Ramos (cell line): ENCODE data around the gene KDM5C.

Source experiments
- in situ Hi-C: fragments of 300-500 bp; cut with MboI; formaldehyde crosslinking; loops from one replicate; pipeline ENCODE4 v1.14.3; 2022; ENCODE audit warnings: low sequenced_read_pairs; ENCODE audit not compliant: unreplicated experiment

The KDM5C gene

GRCh38 chrX:53224860-53225797 lies at the start of gene KDM5C:
TSS of gene KDM5C (minus strand) at chrX:53225207. CDS start at chrX:53224889, 318 bp downstream.
- in situ Hi-C loops = no loop called here

DNA sequence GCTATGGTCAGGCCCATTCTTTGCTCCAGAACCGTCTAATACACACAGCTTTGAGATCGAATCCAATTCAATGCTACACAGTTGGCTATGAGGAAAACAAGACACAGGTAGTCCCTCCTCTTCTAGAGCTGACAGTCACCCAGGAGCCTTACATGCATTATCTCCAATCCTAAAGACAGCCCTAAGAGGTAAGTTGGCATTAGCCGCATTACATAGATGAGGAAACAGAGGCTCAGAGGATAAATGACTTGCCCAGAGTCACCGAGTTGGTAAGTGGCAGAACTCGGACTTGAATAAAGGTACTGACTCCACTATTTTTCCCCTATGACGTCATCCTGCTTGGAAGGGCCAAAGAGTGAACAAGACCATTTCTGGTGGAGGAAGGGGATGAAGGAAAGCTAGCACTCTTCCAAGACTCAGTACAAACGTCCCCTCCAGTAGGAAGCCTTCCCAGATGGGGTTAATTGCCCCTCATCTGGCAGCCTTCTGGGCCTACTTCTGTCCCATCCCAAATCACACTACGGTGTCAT lies 47.9 kb upstream of the KDM5C start:
- in situ Hi-C loops = no loop called here

- in situ Hi-C loops = no loop called here
Measured at GRCh38 chrX:53269536-53270107, 44.6 kb upstream of the KDM5C start.

GRCh38 chrX:53268173-53268572 lies 43.2 kb upstream of the KDM5C start:
- in situ Hi-C loops = no loop called here

- in situ Hi-C loops = no loop called here
Measured at GRCh38 chrX:53266914-53267313, 41.9 kb upstream of the KDM5C start.

- in situ Hi-C loops = no loop called here
Measured at GRCh38 chrX:53265771-53266574, 41.0 kb upstream of the KDM5C start.

GRCh38 chrX:53263597-53264094 lies 38.6 kb upstream of the KDM5C start:
- in situ Hi-C loops = no loop called here

GRCh38 chrX:53262918-53263394 lies 37.9 kb upstream of the KDM5C start:
- in situ Hi-C loops = no loop called here

DNA sequence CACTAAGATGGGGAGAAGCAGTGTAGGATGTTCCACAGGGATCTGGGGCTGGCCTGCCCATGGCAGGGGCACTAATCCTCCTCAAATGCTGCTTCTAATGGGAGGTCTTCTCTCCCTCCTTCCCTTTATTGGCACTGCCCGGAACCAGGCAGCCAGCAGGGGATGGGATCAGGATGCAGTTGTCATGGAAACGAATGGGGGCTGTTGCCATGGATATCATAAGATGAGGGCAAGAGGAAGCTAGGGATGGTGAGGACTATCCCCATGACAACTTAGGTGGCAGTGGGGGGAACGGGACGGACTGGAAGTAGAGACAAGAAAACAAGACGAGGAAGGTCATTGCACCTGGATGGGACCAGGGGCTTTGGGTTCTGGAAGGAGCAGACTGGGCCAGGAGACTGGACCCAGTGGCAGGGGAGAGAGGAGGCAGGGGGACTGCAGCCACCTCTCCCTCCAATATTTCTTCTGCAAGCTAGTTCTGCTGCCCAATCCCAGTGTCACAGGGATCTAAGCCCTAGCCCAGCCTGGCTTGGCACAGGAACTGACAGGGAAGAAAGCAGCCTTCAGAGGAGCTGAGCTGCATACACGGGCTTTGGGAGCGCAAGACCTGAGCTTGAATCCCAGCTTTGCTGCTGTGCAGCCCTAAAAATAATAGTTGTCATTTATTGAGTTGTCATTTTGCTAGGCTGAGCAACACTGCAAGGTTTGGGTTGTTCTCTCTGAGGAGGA lies 37.3 kb upstream of the KDM5C start:
- in situ Hi-C loops = no loop called here

DNA sequence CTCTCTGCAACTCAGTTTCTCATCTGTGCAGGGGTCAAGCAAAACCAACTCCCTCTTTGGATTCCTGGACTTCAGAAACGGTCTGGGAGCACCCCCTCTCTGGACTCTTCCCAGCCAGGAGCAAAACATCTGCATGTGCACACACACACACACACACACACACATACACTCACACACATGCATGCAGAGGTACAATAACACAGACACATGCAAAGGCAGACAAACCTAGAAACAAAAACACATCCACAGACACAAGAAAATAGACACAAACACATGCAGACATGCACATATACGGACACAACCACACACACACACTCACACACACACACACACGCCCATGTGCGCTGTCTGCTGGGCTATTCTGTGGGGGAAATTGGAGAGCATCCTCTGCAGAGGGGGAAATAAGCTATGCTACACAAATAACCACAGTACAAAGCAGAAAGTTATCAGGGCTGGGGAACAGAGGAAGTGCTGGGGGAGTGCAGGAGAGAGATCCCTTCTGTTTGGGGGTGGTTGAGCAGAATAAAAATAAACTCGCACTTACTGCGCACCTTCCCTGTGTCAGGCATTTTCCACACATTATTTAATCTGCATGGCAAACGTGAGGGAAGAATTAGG lies 36.5 kb upstream of the KDM5C start:
- in situ Hi-C loops = no loop called here

DNA sequence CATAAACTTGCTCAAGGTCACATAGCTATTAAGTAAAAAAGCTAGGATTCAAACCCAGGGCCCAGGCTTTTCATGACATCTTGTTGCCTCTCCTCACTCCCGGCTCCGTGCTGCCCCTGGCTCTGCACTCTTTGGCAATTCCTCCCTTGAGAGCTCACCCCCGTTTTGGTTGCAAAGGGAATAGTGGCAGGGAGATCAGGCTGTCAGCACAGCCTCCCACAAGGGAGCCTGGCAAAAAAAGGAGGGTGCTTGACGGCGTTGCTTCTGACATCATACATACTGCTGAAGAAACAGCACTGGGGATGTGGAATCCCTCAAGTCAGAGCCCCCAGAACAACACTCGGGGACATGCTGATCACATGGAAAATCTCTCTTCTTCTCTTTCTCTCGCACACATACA lies 35.8 kb upstream of the KDM5C start:
- in situ Hi-C loops = no loop called here

GRCh38 chrX:53257670-53258423 lies 32.8 kb upstream of the KDM5C start:
- in situ Hi-C loops = no loop called here

GRCh38 chrX:53257166-53257565 lies 32.2 kb upstream of the KDM5C start:
- in situ Hi-C loops = no loop called here

DNA sequence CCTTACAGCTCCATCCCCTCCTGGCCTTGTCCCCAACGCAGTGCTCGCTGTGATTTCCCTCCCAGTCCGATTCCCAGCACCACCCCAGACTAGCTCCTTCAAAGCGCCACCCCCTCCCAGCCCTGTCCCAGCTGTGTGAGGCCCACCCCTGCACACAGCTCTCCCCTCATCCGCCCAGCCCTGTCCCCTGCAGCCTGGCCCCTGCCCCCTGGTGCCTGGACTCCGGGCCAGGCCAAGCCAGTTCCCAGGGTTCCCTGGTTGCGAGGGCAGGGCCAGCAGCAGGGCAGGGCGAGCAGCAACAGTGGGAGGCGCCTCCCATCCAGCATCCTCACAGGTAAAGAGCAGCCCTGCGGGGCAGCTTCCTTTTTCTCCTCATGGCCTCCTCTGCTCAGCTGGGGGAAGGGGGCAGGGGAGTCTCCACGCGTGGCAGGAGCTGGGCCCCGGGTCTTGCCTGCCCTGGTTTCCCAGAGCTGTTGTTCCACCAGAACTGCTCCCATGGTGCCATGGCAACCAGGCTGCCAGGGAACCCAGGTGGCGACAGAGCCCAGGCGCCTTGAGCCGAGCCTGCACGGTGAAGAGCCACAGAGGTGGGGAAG lies 31.5 kb upstream of the KDM5C start:
- in situ Hi-C loops = no loop called here

- in situ Hi-C loops = no loop called here
Measured at GRCh38 chrX:53255738-53256191, 30.8 kb upstream of the KDM5C start.

DNA sequence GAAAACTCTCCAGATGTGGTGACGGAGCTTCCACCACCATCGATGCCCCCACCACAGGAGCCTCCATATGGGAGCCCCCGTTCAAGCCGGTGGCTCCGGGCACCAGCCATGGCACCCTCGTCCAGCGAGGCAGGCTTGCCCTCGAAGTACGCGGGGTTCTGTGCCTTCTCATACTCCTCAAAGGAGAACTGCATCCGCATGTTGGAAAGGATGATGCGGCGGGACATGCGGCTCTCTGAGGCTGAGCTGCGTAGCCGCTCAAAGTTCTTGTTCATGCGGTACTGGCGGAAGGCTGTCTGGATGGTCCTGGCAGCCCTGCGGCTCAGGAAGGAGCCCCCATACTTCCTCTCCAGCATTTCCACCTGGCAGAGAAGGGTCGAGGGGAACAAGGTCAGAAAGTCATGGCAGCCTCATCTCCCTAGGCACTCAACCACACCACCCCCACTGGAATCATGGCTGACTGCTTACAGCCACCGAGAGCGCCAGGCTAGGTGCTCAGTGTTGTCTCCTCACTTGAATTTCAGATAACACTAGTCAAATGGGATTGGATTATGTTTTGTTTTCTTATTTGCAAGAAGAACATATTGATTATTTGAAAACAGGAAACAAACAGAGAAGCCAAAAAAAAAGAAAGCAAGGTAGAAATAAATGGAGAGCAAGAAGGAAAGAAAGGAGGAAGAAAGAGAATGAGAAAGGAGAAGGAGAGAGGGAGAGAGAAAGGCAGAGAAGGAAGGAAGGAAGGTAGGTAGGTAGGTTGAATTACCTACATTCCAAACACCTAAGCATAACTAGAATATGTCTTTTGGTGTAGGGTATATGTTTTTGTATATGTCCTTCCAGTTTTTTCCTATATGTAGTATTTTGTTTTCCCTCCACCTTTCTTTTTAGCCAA lies 29.8 kb upstream of the KDM5C start:
- in situ Hi-C loops = no loop called here
